ENCODE data around the gene CDH13. TPM values are rescaled to one million over a fixed set of nuclear protein-coding genes. Genes with fewer than 3 reads are reported as not detected.

CDH13 gene
- total RNA-seq, 1 donor from 2014 or later = 161 TPM

DNA sequence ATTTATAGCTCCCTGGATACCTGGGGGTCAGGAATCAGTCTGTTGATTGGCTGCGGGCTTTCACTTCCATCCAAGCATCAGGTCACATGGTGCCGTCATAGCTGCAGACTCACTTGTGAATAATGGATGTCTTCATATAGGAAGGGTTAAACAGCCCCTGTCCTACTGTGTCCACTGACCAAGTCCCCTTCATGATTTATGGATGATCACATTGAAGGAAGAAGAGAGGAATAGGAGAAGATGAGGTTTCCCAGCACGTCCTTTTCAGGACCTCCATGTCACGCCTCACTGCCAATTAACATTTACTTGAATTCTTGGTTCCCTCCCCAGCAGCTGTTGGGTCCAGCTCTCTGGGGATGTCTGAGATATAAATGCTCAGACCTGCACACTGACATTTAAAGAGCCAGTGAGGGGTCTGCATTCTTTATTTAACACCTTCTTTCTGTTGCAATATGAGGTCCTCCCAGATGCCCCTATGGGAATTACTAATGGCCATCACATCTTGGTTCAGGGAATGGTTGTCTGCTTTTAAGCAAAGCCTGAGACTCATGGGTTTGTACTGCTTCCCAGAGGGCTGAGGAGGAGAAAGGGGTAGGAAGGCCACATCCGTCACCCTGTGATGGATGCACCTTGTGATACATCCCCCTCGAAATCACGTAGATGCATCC lies 950.4 kb downstream of the CDH13 start:
- intact Hi-C loops (cut with micrococcal nuclease) = no loop called here
- Histone ChIP-seq H3K36me3 (no peaks in the 10 kb centered on the region), H3K4me3 (no peak overlapping the region), H3K27me3 (ENCODE audit: low read depth) (no peaks in the 10 kb centered on the region), H3K4me1 (no peaks in the 10 kb centered on the region), H3K27ac (replicated peaks) (no peak overlapping the region), H3K9me3 (replicated peaks) (peaks cover 11% of the 10 kb centered on the region)
- no peak for DNase-seq
- TF ChIP-seq, protein P1, sequence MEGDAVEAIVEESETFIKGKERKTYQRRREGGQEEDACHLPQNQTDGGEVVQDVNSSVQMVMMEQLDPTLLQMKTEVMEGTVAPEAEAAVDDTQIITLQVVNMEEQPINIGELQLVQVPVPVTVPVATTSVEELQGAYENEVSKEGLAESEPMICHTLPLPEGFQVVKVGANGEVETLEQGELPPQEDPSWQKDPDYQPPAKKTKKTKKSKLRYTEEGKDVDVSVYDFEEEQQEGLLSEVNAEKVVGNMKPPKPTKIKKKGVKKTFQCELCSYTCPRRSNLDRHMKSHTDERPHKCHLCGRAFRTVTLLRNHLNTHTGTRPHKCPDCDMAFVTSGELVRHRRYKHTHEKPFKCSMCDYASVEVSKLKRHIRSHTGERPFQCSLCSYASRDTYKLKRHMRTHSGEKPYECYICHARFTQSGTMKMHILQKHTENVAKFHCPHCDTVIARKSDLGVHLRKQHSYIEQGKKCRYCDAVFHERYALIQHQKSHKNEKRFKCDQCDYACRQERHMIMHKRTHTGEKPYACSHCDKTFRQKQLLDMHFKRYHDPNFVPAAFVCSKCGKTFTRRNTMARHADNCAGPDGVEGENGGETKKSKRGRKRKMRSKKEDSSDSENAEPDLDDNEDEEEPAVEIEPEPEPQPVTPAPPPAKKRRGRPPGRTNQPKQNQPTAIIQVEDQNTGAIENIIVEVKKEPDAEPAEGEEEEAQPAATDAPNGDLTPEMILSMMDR (IDR thresholded peaks at IDR 0.05; ENCODE audit: borderline replicate concordance) = no peak

DNA sequence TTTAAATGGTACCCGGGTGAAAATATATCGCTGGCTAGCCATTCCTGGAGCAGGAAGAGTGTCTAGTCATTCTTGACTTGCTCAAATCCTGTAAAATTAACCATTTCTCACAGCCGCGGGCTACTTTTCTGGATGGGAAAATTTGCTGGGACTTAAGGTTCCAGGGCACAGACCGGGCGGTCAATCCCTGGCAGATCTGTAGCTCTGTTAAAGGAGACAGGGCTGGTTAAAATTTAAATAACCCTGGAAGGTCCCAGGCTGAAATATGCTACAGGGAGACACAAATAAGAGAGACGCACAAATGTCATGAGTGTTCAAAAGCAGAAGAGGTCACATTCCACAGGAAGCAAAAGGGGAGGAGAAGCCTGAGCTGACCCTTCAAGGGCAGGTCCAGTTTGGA lies 951.4 kb downstream of the CDH13 start:
- TF ChIP-seq, protein P1 (IDR thresholded peaks at IDR 0.05; ENCODE audit: borderline replicate concordance) = no peak
- no peaks in the 10 kb centered on the region for H3K36me3 ChIP-seq
- intact Hi-C loops (cut with micrococcal nuclease) = no loop called here
- H3K27ac ChIP-seq (replicated peaks) = no peak overlapping the region
- H3K4me3 ChIP-seq = no peak overlapping the region
- no peaks in the 10 kb centered on the region for H3K4me1 ChIP-seq
- no peak for DNase-seq
- no peaks in the 10 kb centered on the region for H3K27me3 ChIP-seq (ENCODE audit: low read depth)
- H3K9me3 ChIP-seq (replicated peaks) = peaks cover 11% of the 10 kb centered on the region

DNA sequence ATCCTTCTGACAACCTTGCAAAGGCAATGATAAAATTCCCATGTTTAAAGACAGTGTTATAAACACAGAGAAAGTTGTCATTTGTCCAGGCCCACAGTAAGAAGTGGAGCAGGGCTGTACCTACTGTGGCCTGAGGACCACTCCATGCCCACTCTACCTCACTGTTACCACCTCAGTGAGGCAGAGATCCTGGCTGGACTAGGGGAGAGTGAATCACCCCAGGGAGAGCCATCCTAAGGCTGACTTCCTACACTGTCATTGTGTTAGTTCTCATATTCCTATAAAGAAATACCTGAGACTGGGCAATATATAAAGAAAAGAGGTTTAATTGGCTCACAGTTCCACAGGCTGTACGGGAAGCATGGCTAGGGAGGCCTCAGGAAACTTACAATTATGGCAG lies 952.3 kb downstream of the CDH13 start:
- H3K4me1 ChIP-seq = no peaks in the 10 kb centered on the region
- TF ChIP-seq, protein P1 (IDR thresholded peaks at IDR 0.05; ENCODE audit: borderline replicate concordance) = no peak
- intact Hi-C loops (cut with micrococcal nuclease) = no loop called here

DNA sequence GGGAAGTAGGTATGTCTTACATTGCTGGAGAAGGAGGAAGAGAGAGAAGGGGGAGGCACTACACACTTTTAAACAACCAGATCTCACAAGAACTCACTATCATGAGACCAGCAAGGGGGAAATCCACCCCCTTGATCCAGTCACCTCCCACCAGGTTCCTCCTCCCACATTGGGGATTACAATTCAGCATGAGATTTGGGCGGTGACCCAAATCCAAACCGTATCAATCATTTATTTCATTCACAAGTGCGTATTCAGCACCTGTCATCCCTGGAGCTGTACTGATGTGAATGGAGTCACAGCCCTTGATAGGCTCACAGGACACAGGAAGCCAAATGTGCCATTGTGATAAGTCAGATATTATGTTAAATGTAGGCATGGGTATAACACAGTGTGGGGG lies 952.7 kb downstream of the CDH13 start:
- TF ChIP-seq, protein P1 (IDR thresholded peaks at IDR 0.05; ENCODE audit: borderline replicate concordance) = no peak
- Histone ChIP-seq H3K4me1 (no peaks in the 10 kb centered on the region), H3K9me3 (replicated peaks) (peaks cover 11% of the 10 kb centered on the region), H3K4me3 (no peak overlapping the region), H3K36me3 (no peaks in the 10 kb centered on the region), H3K27me3 (ENCODE audit: low read depth) (no peaks in the 10 kb centered on the region), H3K27ac (replicated peaks) (no peak overlapping the region)
- DNase-seq = no peak
- intact Hi-C loops (cut with micrococcal nuclease) = no loop called here

More for the DNA sequence above, 952.3 kb downstream of the CDH13 start:
- H3K27ac ChIP-seq (replicated peaks) = no peak overlapping the region
- DNase-seq = no peak
- H3K36me3 ChIP-seq = no peaks in the 10 kb centered on the region
- H3K9me3 ChIP-seq (replicated peaks) = peaks cover 11% of the 10 kb centered on the region
- no peaks in the 10 kb centered on the region for H3K27me3 ChIP-seq (ENCODE audit: low read depth)
- no peak overlapping the region for H3K4me3 ChIP-seq

DNA sequence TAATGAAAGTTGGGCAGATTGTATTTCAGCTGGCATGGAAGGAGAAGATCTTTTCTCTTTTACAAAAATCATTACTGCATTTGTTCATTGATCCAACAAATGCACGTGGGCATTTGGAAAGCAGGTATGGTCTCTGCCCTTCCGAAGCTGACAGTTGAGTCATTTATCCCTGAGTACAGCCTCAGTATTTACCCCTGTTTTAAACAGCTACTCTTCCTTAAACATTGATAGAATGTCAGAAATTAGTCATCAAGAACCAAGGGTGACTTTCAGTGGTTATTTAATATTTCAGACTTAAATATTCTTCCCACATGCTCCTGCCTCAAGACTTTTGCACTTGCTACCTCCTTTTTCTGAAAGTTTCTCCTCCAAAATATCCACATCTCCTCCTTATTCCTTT lies 954.3 kb downstream of the CDH13 start:
- intact Hi-C loops (cut with micrococcal nuclease) = loop anchor here (10.0 kb wide), 1 partner anchor 66 kb away; no protein-coding TSS in a partner anchor
- Histone ChIP-seq H3K27ac (replicated peaks) (no peak overlapping the region), H3K36me3 (no peaks in the 10 kb centered on the region), H3K4me1 (no peaks in the 10 kb centered on the region), H3K27me3 (ENCODE audit: low read depth) (no peaks in the 10 kb centered on the region), H3K4me3 (no peak overlapping the region), H3K9me3 (replicated peaks) (peaks cover 2% of the 10 kb centered on the region)
- TF ChIP-seq, protein P1 (IDR thresholded peaks at IDR 0.05; ENCODE audit: borderline replicate concordance) = no peak
- no peak for DNase-seq

Data from left ventricle myocardium inferior (tissue), 1 donor.